Stomach (tissue), 9 donors: ENCODE measurements around the gene PLIN3. TPM values are rescaled to one million over a fixed set of nuclear protein-coding genes. Genes with fewer than 3 reads are reported as not detected.
"Not testable (repeated sequence)": the region's sequence is repeated elsewhere in the genome, so short reads cannot be mapped to it uniquely, and the experiment has no call there.

Experiments used
- DNase-seq, 2 donors: peaks; one replicate each; pipeline versions ENCODE4 v3.0.0 to v3.0.0-alpha.2; 2013 to 2019
- H3K27ac ChIP-seq, 5 donors: fragments of 200-600 bp in 4 of 5; sonication (generic) in 4 of 5; one replicate each; pipeline ENCODE4 v1.5.1; 2013 to 2019; ENCODE audit warnings: mild to moderate bottlenecking in 1 of 5, moderate library complexity in 1 of 5
- H3K27me3 ChIP-seq, 3 donors: fragments of 200-600 bp; sonication (generic); one replicate each; pipeline ENCODE4 v1.5.1; 2017 to 2019; ENCODE audit warnings: mixed run types in 1 of 3
- H3K36me3 ChIP-seq, 4 donors: fragments of 200-600 bp; sonication (generic); 1 replicate in 3 of 4; 2 replicates in 1 of 4; pipeline ENCODE4 v1.5.1; 2016 to 2019
- H3K4me1 ChIP-seq, 4 donors: fragments of 200-600 bp; sonication (generic); one replicate each; pipeline ENCODE4 v1.5.1; 2016 to 2019
- H3K4me3 ChIP-seq, 4 donors: fragments of 200-600 bp; sonication (generic) in 3 of 4; one replicate each; pipeline ENCODE4 v1.5.1; 2016 to 2019; ENCODE audit warnings: mild to moderate bottlenecking in 1 of 4
- H3K9me3 ChIP-seq, 4 donors: fragments of 200-600 bp; sonication (generic); one replicate each; pipeline ENCODE4 v1.5.1; 2016 to 2019
- CTCF ChIP-seq, 7 experiments: fragments of 450-650 bp in 4 of 7; fragments of 200-600 bp in 3 of 7; sonication (generic) in 3 of 7; IDR thresholded peaks; one replicate each; pipeline ENCODE4 v1.5.1; 2016 to 2019; ENCODE audit warnings: antibody characterized with exemption in 7 of 7, control low read depth in 2 of 7, mild to moderate bottlenecking in 1 of 7
- EP300 ChIP-seq: sonication (generic); formaldehyde crosslinking; IDR thresholded peaks from one replicate; pipeline ENCODE4 v1.6.1; 2017; ENCODE audit warnings: antibody characterized with exemption
- POLR2A ChIP-seq, 4 donors: fragments of 450-650 bp; IDR thresholded peaks; one replicate each; pipeline ENCODE4 v1.6.1; 2016; ENCODE audit warnings: antibody characterized with exemption in 4 of 4, control low read depth in 2 of 4, mild to moderate bottlenecking in 1 of 4, moderate library complexity in 1 of 4
- POLR2AphosphoS5 ChIP-seq, 3 donors: sonication (generic); formaldehyde crosslinking; IDR thresholded peaks; one replicate each; pipeline ENCODE4 v1.6.1; 2016; ENCODE audit warnings: antibody characterized with exemption in 3 of 3
- WGBS, 5 donors: extraction: QIAGEN DNeasy Blood & Tissue Kit in 3 of 5; methylation state at CpG; one replicate each; pipeline versions ENCODE4 v1.1.5 to v1.1.7; 2013 to 2018; 5-methylcytosine and 5-hydroxymethylcytosine counted together
- intact Hi-C: fragments of 100-400 bp; cut with DNase I; formaldehyde crosslinking; loops from one replicate; pipeline ENCODE4 v1.15.1; 2023; ENCODE audit warnings: low total_unique reads
- polyA plus RNA-seq, 3 donors: library from polyadenylated mRNA; stranded (reverse); fragments of 200-250 nt; gene quantifications; one replicate each; pipeline ENCODE4 v1.2.3, GENCODE V29; 2013
- total RNA-seq, 5 donors: library from RNA; depleted of rRNA; stranded (reverse); fragments of >200 nt; gene quantifications; one replicate each; pipeline versions ENCODE4 v1.1.0 to v1.2.3, GENCODE V29; 2014 to 2016
- donor health status: healthy with polysubstance abuse.
- donor health status: Bipolar disorder and iron deficiency.
- donor health status: healthy.

The PLIN3 gene
- total and polyA plus RNA-seq, 8 donors = 8.9 to 55.3 (median 27.8) TPM

GRCh38 chr19:4801085-4801619, 66.3 kb downstream of the PLIN3 start:
- intact Hi-C loops = no loop called here
- DNase-seq = no peak
- Histone ChIP-seq H3K27me3 (no peaks in the 10 kb centered on the region), H3K27ac (peak overlapping the region in 1 of 5 donors; percentile 56), H3K4me3 (no peak overlapping the region), H3K36me3 (peaks cover 6 to 24% (median 21%) of the 10 kb centered on the region in 4 donors), H3K9me3 (no peaks in the 10 kb centered on the region), H3K4me1 (peaks cover 0 to 31% (median 22%) of the 10 kb centered on the region in 4 donors)
- TF ChIP-seq EP300 (no peak), POLR2AphosphoS5 (IDR thresholded peaks at IDR 0.05) (no peak), CTCF (IDR thresholded peaks at IDR 0.05) (no peak)
- 53 to 78% (median 69%) methylated on average over 3 of the region's 3 CpGs for WGBS, 5 donors

GRCh38 chr19:4800591-4801081, 66.8 kb downstream of the PLIN3 start:
- WGBS, 5 donors = 27 to 54% (median 35%) methylated on average over 19 to 23 of the region's 23 CpGs
- peaks cover 11 to 29% (median 26%) of the 10 kb centered on the region in 4 donors for H3K36me3 ChIP-seq
- TF ChIP-seq POLR2A (IDR thresholded peaks at IDR 0.05) = no peak
- peak in 1 of 3 donors; percentile 30 for TF ChIP-seq POLR2AphosphoS5 (IDR thresholded peaks at IDR 0.05)
- H3K27ac ChIP-seq = peak overlapping the region; percentile 7 to 66 (median 31)
- no peaks in the 10 kb centered on the region for H3K9me3 ChIP-seq
- intact Hi-C loops = no loop called here
- no peak overlapping the region for H3K4me3 ChIP-seq
- DNase-seq = peak; percentile 87
- H3K4me1 ChIP-seq = peaks cover 0 to 36% (median 25%) of the 10 kb centered on the region in 4 donors
- no peaks in the 10 kb centered on the region for H3K27me3 ChIP-seq

- Histone ChIP-seq H3K9me3 (no peaks in the 10 kb centered on the region), H3K36me3 (peaks cover 35 to 60% (median 58%) of the 10 kb centered on the region in 4 donors), H3K4me3 (no peak overlapping the region), H3K27ac (no peak overlapping the region), H3K27me3 (no peaks in the 10 kb centered on the region), H3K4me1 (peaks cover 30 to 54% (median 47%) of the 10 kb centered on the region in 4 donors)
- WGBS, 5 donors = 80 to 87% (median 82%) methylated on average over 9 of the region's 9 CpGs
- no peak for DNase-seq
- TF ChIP-seq POLR2A (IDR thresholded peaks at IDR 0.05) (no peak), CTCF (IDR thresholded peaks at IDR 0.05) (no peak), POLR2AphosphoS5 (IDR thresholded peaks at IDR 0.05) (no peak), EP300 (no peak)
- intact Hi-C loops = no loop called here
Observed at GRCh38 chr19:4795400-4795799, 72.1 kb downstream of the PLIN3 start.

- H3K4me1 ChIP-seq = peaks cover 30 to 54% (median 44%) of the 10 kb centered on the region in 4 donors
- no peak for DNase-seq
- H3K27ac ChIP-seq = no peak overlapping the region
- 69 to 80% (median 74%) methylated on average over 10 to 11 of the region's 11 CpGs for WGBS, 5 donors
- no peak for TF ChIP-seq POLR2AphosphoS5 (IDR thresholded peaks at IDR 0.05)
- no peak for TF ChIP-seq EP300
- no peak for TF ChIP-seq CTCF (IDR thresholded peaks at IDR 0.05)
- TF ChIP-seq POLR2A (IDR thresholded peaks at IDR 0.05) = no peak
- H3K36me3 ChIP-seq = peaks cover 35 to 60% (median 58%) of the 10 kb centered on the region in 4 donors
- H3K27me3 ChIP-seq = no peaks in the 10 kb centered on the region
- no peak overlapping the region for H3K4me3 ChIP-seq
- intact Hi-C loops = no loop called here
- H3K9me3 ChIP-seq = no peaks in the 10 kb centered on the region
Observed at GRCh38 chr19:4794971-4795370, 72.5 kb downstream of the PLIN3 start.

- DNase-seq, H3K27me3 ChIP-seq, H3K27ac ChIP-seq, intact Hi-C loops, H3K9me3 ChIP-seq: not testable (repeated sequence)
- Histone ChIP-seq H3K4me1 (peaks cover 30 to 54% (median 44%) of the 10 kb centered on the region in 4 donors), H3K4me3 (peak overlapping the region in 2 of 4 donors; percentile 87 to 99), H3K36me3 (peaks cover 35 to 52% (median 51%) of the 10 kb centered on the region in 4 donors)
- WGBS, 5 donors = 82 to 87% (median 83%) methylated on average over 11 to 19 of the region's 19 CpGs
Observed at GRCh38 chr19:4793278-4793677, 74.2 kb downstream of the PLIN3 start.

GRCh38 chr19:4792866-4793195, 74.6 kb downstream of the PLIN3 start:
- H3K27me3 ChIP-seq, H3K9me3 ChIP-seq, intact Hi-C loops, DNase-seq: not testable (repeated sequence)
- 75 to 86% (median 80%) methylated on average over 24 of the region's 24 CpGs; no CpG with 5 or more reads in 1 of the 5 donors for WGBS, 5 donors
- peak overlapping the region; percentile 87 to 99 (median 96) for H3K4me3 ChIP-seq
- H3K36me3 ChIP-seq = peaks cover 35 to 52% (median 51%) of the 10 kb centered on the region in 4 donors
- peak overlapping the region in 2 of 5 donors; percentile 94 to 95 for H3K27ac ChIP-seq
- H3K4me1 ChIP-seq = peaks cover 30 to 54% (median 44%) of the 10 kb centered on the region in 4 donors

GRCh38 chr19:4792019-4792865, 75.2 kb downstream of the PLIN3 start:
- peaks cover 30 to 54% (median 44%) of the 10 kb centered on the region in 4 donors for H3K4me1 ChIP-seq
- 5 to 70% (median 6%) methylated on average over 7 to 75 of the region's 75 CpGs for WGBS, 5 donors
- H3K36me3 ChIP-seq = peaks cover 35 to 47% (median 45%) of the 10 kb centered on the region in 4 donors
- peak overlapping the region; percentile 87 to 99 (median 96) for H3K4me3 ChIP-seq
- peak overlapping the region; percentile 93 to 96 (median 95) for H3K27ac ChIP-seq
- intact Hi-C loops, H3K9me3 ChIP-seq, H3K27me3 ChIP-seq: not testable (repeated sequence)
- DNase-seq = peak in 1 of 2 donors; percentile 47
